ENCODE results near the gene NFE2L3. TPM values are rescaled to one million over a fixed set of nuclear protein-coding genes. Genes with fewer than 3 reads are reported as not detected.

NFE2L3 gene
- total and polyA plus RNA-seq, 2 of the 8 experiments (the other 6 are each of a cell fraction or from before 2014, with no cell fraction given) = 64.9 to 76.5 TPM

DNA sequence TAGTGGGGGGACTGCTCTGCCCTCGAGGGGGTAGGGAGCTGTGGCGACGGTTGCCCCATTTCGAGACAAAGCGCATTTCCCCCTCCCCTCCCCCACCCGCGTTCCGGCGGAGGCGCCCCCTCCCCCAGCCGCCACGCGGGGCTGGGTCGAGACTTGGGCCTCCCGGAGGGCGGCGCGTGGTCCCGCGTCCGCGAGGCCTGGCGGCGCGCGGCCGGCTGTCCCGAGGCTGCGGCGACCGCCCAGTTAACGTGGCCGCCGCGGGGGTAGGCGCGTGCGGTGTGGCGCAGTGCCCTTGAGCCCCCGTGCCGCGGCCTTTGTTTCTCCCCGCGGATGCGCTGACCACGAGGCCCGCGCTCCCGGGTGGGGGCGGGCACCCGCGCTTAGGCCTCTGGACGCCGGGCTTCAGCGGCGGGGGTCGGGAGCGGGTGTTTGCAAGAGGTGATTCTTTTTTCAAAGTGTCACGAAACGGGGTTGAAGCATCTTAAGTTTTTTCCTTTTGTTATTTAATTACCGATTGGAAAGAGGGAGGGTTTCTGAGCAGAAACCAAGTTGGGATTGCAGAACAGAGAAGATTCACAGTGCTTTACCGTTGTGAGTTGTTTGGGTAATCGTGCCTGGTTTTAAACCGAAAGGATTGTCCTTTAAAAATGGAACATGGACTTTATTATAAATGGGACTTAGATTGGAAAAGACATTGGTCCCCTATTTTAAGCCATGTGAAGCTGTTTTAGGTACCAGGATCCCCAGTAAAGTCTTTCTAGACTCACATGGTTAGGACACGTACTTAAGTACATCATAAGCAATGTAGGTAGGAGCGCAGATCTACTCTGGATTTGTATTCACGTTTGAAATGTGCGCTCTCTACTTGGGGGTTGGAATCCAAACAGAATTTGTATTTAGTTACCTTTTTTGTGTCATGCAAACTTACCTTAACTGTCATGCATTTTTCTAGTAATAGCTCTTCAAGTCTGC lies 50.3 kb downstream of the NFE2L3 start:
- Histone ChIP-seq H2BK120ac (replicated peaks; ENCODE audit: low read depth, low read length) (no peak overlapping the region), H2BK12ac (ENCODE audit: low read depth, low read length) (no peak overlapping the region), H4K91ac (replicated peaks; ENCODE audit: insufficient read length, low read length) (peak overlapping the region; percentile 98), H3K56ac (replicated peaks; ENCODE audit: insufficient read length, low read depth, low read length) (peak overlapping the region; percentile 96), H3K27me3 (replicated peaks in 1 of 4; ENCODE audit: control insufficient read depth in 3 of 4, extremely low read depth in 1 of 4, insufficient read depth in 3 of 4, low read length in 3 of 4) (no peaks in the 10 kb centered on the region), H3K14ac (ENCODE audit: insufficient read length) (peak overlapping the region; percentile 63), H3K4ac (replicated peaks; ENCODE audit: insufficient read length, low read depth, low read length) (peak overlapping the region; percentile 96), H3K79me1 (ENCODE audit: low read depth, low read length) (no peaks in the 10 kb centered on the region), H2BK20ac (ENCODE audit: low read length) (no peak overlapping the region), H3K27ac (ENCODE audit: low read depth, low read length) (peak overlapping the region; percentile 95), H2BK5ac (ENCODE audit: low read depth, low read length) (peak overlapping the region; percentile 98), H3K36me3 (ENCODE audit: control insufficient read depth in 2 of 4, insufficient read depth in 4 of 4, low read length in 3 of 4) (peaks cover 9 to 51% (median 27%) of the 10 kb centered on the region in 4 experiments), H3K4me1 (replicated peaks in 1 of 4; ENCODE audit: control insufficient read depth in 3 of 4, insufficient read depth in 4 of 4, low read length in 3 of 4) (peaks cover 0 to 6% (median 3%) of the 10 kb centered on the region in 4 experiments; a peak in 3 of 7 replicates), H4K5ac (ENCODE audit: insufficient read length, low read depth, low read length) (peak overlapping the region; percentile 93), H3K4me2 (ENCODE audit: insufficient read depth in 1 of 2, low read depth in 2 of 2, low read length in 2 of 2) (peak overlapping the region; percentile 48 to 63), H3K9me3 (ENCODE audit: insufficient read depth in 2 of 2, low read depth in 1 of 2, low read length in 1 of 2) (no peaks in the 10 kb centered on the region), H2BK15ac (ENCODE audit: low read length) (no peak overlapping the region), H3K9ac (replicated peaks in 1 of 4; ENCODE audit: extremely low read depth in 1 of 4, low read depth in 3 of 4, low read length in 3 of 4) (peak overlapping the region; percentile 88 to 99 (median 97)), H3K18ac (ENCODE audit: extremely low read depth, low read length) (peak overlapping the region; percentile 93), H2AK5ac (ENCODE audit: low read depth, low read length) (no peak overlapping the region), H3K79me2 (ENCODE audit: control insufficient read depth in 1 of 2, insufficient read depth in 2 of 2, low read length in 2 of 2) (peaks cover 56 to 89% of the 10 kb centered on the region in 2 experiments), H3K23ac (ENCODE audit: insufficient read length) (no peak overlapping the region), H4K8ac (ENCODE audit: extremely low read depth, insufficient read depth, low read length) (peak overlapping the region; percentile 100; the same call in 1 of the 2 replicates), H3K4me3 (ENCODE audit: extremely low read depth in 1 of 4, insufficient read depth in 2 of 4, low read depth in 3 of 4, low read length in 4 of 4) (peak overlapping the region; percentile 83 to 98 (median 92)), H3K23me2 (ENCODE audit: low read depth, low read length) (0 out of 2 replicates have a peak, but pooled peaks cover 2% of the 10 kb centered on the region), H4K20me1 (replicated peaks in 1 of 2; ENCODE audit: control insufficient read depth in 1 of 2, insufficient read depth in 2 of 2, low read length in 2 of 2) (peaks cover 13 to 35% of the 10 kb centered on the region in 2 experiments), H2AFZ (ENCODE audit: low read length) (no peak overlapping the region)
- FAIRE-seq (no peak), DNase-seq (ENCODE audit: low read depth in 1 of 2, low spot score in 2 of 2) (no peak)
- CTCF ChIA-PET (ENCODE audit: partially characterized antibody) = interaction anchor here (0.6 to 1.4 kb wide), 4 partner anchors 32 to 163 kb away, joined by 3 to 4 read pairs (median 3); no protein-coding TSS in a partner anchor
- POLR2A ChIA-PET (ENCODE audit: partially characterized antibody) = interaction anchor here (0.6 to 13.1 kb wide), 29 partner anchors 10 to 958 kb away, joined by 3 to 578 read pairs (median 5); partner anchors contain the start of genes NFE2L3 and SNX10
- WGBS, 2 experiments (ENCODE audit: extremely low coverage in 1 of 2, insufficient coverage in 1 of 2, insufficient read length in 1 of 2, insufficient replicate concordance in 2 of 2, low coverage in 1 of 2, low lambda C conversion rate in 2 of 2, missing lambda C conversion rate in 1 of 2) = 1% methylated on average over 24 of the region's 68 CpGs; no CpG with 5 or more reads in 1 of the 2 experiments
- TF ChIP-seq KDM4A (IDR thresholded peaks at IDR 0.05; ENCODE audit: low read depth, low read length, severe bottlenecking) (peak; percentile 1), BACH1 (IDR thresholded peaks at IDR 0.05; ENCODE audit: low read length) (no peak; the same call in 1 of the 2 replicates), SIN3A (conservative IDR thresholded peaks at IDR 0.05 in 1 of 2, IDR thresholded peaks at IDR 0.05 in 1 of 2; ENCODE audit: low read depth in 1 of 2, low read length in 2 of 2) (peak in 1 of 2 experiments; percentile 29; a peak in 1 of 4 replicates), POLR2A (IDR thresholded peaks at IDR 0.05; ENCODE audit: control extremely low read depth in 1 of 2, low read depth in 2 of 2, low read length in 2 of 2) (peak in 1 of 2 experiments; percentile 22; a peak in 2 of 3 replicates), NANOG (IDR thresholded peaks at IDR 0.05; ENCODE audit: insufficient read depth, low read depth, low read length, poor library complexity, severe bottlenecking) (peak; percentile 1), POLR2AphosphoS5 (IDR thresholded peaks at IDR 0.05; ENCODE audit: low read depth, low read length) (peak; percentile 21; the same call in 1 of the 2 replicates), PHF8 (conservative IDR thresholded peaks at IDR 0.05; ENCODE audit: low read depth, low read length) (peak; percentile 61; the same call in 1 of the 2 replicates), BRCA1 (IDR thresholded peaks at IDR 0.05; ENCODE audit: low read depth, low read length) (no peak)
- TF ChIP-seq, protein P1, sequence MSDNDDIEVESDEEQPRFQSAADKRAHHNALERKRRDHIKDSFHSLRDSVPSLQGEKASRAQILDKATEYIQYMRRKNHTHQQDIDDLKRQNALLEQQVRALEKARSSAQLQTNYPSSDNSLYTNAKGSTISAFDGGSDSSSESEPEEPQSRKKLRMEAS (IDR thresholded peaks at IDR 0.05) = 0 out of 2 replicates have a peak, but pooled peaks have one; percentile 4
